ENCODE data around the gene NPAT.
"Not testable (repeated sequence)": the region's sequence is repeated elsewhere in the genome, so short reads cannot be mapped to it uniquely, and the experiment has no call there.

NPAT gene

GRCh38 chr11:108147150-108147549, 75.3 kb downstream of the NPAT start:
- DNase-seq, result no peak

DNA sequence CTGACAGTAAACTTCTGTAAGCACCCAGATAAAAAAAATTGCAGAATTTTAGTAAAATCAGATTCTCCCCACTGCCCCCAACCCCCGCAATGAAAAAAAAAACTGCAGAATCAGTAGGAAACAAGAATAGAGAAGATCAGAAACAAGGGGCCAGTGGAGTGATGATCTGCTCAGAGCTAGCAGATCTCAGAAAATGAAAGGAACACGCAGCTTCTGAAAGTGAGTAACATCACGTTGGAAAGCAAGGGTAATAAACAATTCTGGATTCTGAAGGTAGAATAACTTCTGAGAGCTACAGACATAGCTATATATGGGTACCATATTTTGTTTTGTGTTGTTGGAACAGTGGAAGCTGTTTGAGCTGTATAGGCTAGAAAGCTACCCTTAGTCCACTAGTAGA, 77.8 kb downstream of the NPAT start:
- DNase-seq, result no peak

GRCh38 chr11:108142304-108142703, 80.1 kb downstream of the NPAT start:
- no peak for DNase-seq

DNA sequence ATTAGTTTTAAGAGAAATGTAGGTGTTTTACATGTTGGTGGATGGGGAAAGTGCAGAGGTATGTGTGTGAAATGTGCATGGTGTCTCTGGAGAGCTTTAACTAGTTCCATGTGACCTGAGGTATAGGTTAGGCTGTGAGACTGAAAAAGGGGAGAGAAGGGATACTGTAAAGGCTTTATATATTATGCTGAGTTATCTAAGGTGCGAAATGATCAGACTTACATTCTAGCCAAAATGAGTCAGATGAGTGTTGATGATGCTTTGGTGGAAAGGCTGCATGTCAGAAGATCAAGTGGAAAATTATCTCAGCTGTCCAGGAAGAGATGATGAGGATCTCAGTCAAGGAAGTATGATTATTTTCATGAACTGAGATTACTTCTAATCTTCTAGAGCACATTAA, 85.2 kb downstream of the NPAT start:
- no peak for DNase-seq

- no peak for DNase-seq
Observed at GRCh38 chr11:108135845-108136544, 86.4 kb downstream of the NPAT start.

DNA sequence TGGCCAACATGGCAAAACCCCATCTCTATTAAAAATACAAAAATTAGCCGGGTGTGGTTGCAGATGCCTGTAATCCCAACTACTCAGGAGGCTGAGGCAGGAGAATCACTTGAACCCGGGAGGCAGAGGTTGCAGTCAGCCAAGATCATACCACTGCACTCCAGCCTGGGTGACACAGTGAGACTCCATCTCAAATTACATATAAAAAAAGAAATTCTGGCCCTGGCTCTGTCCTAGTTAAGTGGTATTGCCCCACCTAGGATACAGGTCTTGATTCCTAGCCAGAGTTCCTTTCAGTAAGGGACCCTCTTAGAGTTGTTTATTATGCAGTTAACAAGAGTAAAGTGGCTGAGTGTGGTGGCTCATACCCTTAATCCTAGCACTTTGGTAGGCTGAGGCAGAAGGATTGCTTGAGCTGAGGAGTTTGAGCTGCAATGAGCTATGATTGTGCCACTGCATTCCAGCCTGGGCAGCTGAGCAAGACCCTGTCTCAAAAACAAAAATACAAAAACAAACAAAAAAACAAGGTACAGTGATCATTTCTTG, 89.4 kb downstream of the NPAT start:
- DNase-seq, result not testable (repeated sequence)

- DNase-seq, result no peak
Observed at GRCh38 chr11:108131993-108132392, 90.4 kb downstream of the NPAT start.

DNA sequence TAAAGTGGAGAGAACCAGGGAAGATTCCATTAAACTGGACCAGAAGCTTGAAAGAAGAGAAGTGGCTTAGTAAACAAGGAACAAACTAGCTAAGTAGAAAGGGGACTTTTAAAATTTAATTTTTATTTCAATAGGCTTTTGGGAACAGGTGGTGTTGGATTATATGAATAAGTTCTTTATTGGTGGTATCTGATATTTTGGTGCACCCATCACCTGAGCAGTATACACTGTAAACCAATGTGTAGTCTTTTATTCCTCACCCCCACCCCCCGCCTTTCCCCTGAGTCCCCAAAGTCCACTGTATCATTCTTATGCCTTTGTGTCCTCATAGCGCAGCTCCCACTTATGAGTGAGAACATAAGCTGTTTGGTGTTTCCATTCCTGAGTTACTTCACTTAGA, 93.7 kb downstream of the NPAT start:
- no peak for DNase-seq

- no peak for DNase-seq
Observed at GRCh38 chr11:108125096-108125495, 97.3 kb downstream of the NPAT start.

DNA sequence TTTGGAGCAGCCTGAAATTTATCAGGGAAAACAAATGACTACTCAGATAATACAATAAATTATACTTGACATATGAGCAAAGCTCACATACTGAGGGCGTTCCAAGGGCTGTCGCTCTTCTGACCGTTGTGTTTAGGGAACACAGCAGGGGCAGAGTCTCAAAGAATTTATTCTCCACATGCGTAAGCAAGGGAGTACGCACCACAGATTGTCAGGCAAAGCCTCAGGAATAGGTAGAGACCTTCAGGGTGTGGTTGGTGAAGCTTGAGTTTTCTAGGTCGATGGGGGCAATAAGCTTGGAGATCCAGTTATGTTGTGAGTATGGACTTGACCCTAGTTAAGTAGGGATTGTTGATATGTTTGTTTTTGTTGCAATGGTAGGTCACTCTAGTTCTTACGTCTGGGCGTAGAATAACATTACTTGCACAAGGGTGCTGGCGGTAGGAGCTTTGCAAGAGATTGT, 100.2 kb downstream of the NPAT start:
- DNase-seq, result no peak

GRCh38 chr11:108121274-108122155, 100.9 kb downstream of the NPAT start, which contains the start of gene ACAT1:
Gene ACAT1, plus strand, starts transcription at chr11:108121567. Its CDS starts 40 bp downstream, at chr11:108121607.
- DNase-seq, result peak; percentile 87

- not testable (repeated sequence) for DNase-seq
Observed at GRCh38 chr11:108120936-108121273, 101.5 kb downstream of the NPAT start.

- peak; percentile 38 for DNase-seq
Observed at GRCh38 chr11:108117746-108118371, 104.6 kb downstream of the NPAT start.

DNA sequence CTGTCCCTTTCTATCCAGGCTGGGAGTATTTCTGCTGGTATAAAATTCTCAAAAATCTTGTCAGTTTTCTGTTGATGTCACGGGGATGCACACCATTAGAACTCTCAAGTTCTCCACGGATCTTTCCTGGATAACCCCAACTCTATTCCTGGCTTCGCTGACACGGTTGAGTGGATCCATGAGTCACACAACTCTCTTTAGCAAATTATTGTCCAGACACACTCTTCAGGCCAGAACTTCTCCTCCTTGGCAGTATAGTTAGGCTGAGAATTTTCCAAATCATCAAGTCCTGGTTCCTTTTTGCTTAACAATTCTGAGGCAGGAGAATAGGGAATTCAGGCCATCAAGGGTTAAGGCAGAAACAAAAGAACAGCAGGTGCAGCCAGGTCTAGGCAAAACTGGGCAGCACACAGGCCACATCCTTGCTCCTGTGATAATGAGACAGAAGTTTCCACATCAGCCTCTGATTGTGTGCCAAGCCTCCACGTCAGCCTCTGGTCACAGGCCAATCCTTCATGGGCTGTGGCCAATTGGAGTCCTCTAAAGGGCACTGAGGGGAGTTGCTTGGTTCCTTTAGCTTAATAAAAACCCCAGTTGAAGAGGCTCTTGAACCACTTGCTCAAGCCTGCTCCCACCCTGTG, 106.8 kb downstream of the NPAT start:
- DNase-seq, result no peak

DNA sequence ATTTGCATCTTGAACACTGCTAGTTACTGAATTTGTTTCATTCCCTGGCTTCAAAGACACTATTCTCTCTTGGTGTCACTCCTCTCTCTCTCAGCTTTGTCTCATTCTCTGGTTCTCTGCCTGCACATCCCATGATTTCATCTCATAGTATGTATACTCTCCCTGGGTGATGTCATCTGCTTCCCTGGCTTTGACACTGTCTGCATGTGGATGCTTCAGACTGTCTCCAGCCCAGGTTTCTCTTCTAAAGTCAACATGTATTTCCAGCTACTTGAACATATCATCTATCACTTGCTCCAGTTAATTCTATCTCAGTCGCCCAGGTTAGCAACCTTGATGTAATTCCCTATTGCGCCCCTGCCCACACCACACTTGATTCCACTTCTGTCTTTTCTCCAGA, 110.4 kb downstream of the NPAT start:
- no peak for DNase-seq

DNA sequence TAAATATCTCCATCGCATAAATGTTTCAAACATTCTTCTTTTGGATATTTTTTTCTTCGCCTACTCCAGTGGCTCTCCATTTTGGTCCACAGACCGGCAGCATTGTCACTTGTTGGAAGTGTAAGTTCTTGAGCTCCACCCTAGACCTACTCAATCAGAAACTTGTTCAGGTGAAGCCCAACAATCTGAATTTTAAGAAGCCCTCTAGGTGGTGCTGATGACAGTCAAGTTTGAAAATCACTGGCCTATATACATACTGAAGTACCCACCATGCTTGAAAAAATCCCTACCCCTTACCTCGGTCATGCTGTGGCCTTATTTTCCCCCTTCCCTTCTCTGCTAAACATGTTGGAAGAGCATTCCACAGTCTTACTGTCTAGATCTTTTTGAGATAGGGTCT, 111.3 kb downstream of the NPAT start:
- DNase-seq, result no peak

Measured in 8988T (cell line).